Dermis blood vessel endothelial cell (primary cell): ENCODE data around the gene ARAP3. TPM values are rescaled to one million over a fixed set of nuclear protein-coding genes. Genes with fewer than 3 reads are reported as not detected.
A peak's percentile ranks its signal among the peaks of the same experiment; 100 is the strongest.

Source experiments
- DNase-seq: peaks from one replicate; pipeline ENCODE4 v3.0.0; 2010
- total RNA-seq: library from RNA; depleted of rRNA; stranded (reverse); fragments of >200 nt; gene quantifications from 2 replicates; pipeline ENCODE4 v1.2.3, GENCODE V29; 2014

Gene ARAP3
- total RNA-seq, 1 donor from 2014 or later, result 46.1 TPM

DNA sequence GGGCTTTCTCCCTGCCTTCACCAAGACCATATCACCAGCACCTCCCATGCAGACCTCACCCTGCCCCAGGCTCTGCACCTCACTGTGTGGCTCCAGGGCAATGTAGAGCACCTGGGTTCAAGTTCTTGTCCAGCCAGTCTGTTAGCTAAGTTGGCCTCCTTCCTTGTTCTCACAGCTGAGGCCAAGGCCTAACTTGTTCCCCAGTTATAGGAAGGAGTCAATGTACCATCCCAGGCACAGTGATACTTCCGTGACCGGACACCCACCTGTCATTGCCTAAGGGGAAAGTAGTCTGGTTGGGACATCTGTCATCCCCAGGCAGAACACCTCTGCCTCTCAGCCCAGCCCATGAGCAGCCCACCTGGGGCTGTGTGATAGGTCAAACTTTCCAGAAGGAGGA, 14.4 kb upstream of the ARAP3 start:
- no peak for DNase-seq

GRCh38 chr5:141695627-141696215, 13.7 kb upstream of the ARAP3 start:
- DNase-seq, result peak; percentile 75

- DNase-seq, result no peak
Measured at GRCh38 chr5:141694479-141694878, 12.4 kb upstream of the ARAP3 start.

GRCh38 chr5:141692919-141693725, 11.1 kb upstream of the ARAP3 start:
- DNase-seq, result peak; percentile 23

- DNase-seq, result no peak
Measured at GRCh38 chr5:141692533-141692888, 10.5 kb upstream of the ARAP3 start.

DNA sequence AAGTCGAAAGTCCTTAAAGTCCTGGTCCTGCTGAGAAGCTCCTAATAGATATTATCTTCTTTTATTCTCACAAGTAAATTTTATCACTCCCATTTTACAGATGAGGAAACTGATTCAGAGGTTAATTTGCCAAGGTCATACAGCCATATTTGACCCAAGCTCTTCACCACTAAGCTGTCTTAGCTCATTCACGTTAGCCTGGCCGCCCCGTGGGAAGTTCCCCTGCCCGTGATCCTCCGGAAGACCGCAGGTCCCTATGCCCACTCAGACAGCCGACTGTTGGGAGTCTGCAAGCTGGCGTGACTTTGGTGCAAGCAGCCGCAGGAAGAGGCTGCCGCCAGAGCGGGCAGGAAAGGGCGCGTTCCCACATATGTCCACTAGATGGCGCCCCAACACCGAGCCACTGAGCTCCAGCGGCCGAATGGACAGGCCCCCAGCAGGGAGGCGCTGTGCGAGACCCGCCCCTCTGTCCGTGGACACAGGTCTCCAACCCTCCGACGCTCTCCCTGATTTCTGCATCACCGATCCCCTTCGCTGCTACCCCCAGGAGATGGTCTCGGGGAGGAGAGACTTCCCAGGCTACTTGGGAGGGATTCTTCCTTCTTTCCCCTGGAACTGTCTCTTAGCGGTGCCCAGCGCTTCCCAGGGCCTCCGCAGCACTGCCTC, 10.0 kb upstream of the ARAP3 start:
- DNase-seq, result peak; percentile 90

- no peak for DNase-seq
Measured at GRCh38 chr5:141691286-141691866, 9.3 kb upstream of the ARAP3 start.

GRCh38 chr5:141686648-141687416, 4.8 kb upstream of the ARAP3 start:
- DNase-seq, result peak; percentile 19

DNA sequence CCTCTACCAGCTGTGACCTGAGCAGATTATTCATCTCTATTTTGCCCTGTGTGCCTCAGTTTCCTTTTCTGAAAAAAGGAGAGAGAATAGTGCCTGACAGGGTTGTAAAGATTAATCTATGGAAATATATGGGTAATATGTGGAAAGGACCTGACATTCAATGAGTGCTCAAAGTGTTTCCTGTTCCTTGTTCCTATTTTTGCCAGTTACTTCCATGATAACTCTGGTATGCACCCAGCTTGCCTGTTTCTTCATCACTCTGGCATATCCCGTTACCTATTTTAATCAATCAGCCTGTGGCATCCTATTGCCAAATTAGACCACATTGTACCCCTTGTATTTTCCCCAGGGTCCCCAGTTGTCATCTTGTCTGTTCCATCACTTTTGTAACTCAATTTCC, 3.6 kb upstream of the ARAP3 start:
- DNase-seq, result no peak

DNA sequence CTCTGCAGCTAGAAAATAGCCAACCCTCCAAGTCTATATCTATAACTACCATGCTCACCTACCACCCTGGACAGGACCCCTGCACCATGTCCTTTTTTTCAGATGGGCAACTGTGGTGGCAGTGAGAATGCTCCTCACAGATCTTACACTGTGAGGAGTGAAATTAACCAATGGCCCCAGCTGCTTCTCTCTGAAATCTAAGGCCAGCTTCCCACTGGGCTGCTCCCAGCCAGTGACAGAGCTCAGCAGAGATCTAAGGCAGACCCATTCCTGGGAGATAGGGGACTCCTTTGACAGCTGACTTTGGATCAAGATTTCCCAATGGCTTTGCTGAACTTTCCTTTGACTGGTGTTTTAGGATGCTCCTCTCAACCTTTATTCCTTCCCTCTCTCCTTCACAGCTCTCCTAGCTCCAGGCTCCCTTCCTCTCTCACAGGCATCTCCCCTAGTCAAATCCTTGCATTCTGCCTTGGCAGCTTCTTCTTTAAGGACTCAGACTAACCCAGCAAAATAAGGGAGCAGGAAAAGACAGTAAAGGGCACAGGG, 1.6 kb upstream of the ARAP3 start:
- peak; percentile 23 for DNase-seq

DNA sequence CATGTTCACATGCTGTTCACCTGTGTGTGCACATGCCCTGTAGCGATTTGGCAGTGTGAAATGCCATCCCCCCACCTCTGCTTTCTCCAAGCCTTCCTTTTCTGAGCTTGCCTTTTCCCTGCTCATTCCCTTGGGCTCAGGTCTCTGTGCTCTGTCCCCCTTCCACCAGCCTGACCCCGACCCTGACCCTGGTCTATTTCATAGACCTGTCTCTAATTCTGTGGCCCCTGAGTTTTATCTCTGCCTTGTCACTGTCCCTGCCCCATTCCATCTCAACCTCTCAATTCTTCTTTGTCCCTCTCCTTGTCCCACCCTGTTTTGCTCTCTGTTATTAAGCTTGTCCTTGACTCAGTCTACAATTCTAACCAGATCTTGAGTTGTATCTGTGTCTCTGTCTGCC, 735 bp downstream of the ARAP3 start:
- DNase-seq, result no peak

- peak; percentile 99 for DNase-seq
Measured at GRCh38 chr5:141680751-141681201, 1.3 kb downstream of the ARAP3 start.

DNA sequence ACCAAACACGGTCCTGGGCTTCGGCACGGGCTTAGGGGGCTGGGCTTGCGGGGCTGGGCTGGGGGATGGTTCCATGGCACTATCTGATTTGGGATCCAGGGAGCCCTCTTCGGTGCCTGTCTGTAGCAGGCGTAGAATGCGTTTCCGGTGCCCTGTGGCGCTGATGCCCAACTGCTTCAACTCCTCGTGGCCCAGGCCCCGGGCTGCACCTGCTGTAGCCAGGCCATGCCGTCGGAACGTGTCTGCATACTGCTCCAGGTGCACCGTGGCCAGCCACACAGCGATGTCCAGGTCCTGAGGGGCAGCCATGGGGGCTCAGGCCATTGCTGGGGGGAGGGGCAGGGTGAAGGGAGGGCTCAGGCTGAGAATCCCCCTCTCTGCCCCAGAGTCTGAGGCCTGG, 1.9 kb downstream of the ARAP3 start:
- DNase-seq, result peak; percentile 13

DNA sequence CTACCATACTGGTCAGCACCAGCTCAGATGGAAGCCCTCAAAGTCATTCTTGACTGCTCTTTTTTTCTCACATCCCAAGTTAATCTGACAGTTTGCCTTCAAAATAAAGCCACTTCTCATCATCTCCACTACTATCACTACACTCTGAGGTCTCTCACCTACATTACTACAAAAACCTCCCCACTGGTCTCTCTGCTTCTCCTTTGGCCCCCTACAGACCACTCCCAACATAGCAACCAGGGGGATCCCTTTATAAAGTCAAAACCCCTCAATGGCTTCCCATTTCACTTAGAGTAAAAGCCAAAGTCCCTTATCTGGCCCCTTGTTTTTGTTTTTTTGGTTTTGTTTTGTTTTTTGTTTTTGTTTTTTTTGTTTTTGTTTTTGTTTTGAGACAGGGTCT, 4.6 kb downstream of the ARAP3 start:
- peak; percentile 42 for DNase-seq

DNA sequence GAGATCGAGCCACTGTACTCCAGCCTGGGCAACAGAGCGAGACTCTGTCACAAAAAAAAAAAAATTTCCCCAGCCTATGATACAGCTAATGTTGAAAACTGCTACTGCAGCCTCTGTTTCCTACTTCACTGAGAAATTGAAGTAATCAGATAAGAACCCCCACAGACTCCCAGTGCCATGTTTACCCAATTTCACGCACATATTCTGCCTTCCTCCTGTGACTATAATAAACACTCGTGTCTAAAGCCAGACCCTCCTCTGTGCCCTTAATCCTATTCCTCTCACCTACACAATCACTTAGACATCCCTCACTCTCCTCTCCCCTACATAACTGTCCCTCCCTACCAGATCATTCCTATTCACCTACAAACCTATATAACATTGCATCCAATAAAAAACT, 6.4 kb downstream of the ARAP3 start:
- no peak for DNase-seq

- DNase-seq, result no peak
Measured at GRCh38 chr5:141674747-141675146, 7.3 kb downstream of the ARAP3 start.

- DNase-seq, result peak; percentile 31
Measured at GRCh38 chr5:141672841-141673813, 8.9 kb downstream of the ARAP3 start.

DNA sequence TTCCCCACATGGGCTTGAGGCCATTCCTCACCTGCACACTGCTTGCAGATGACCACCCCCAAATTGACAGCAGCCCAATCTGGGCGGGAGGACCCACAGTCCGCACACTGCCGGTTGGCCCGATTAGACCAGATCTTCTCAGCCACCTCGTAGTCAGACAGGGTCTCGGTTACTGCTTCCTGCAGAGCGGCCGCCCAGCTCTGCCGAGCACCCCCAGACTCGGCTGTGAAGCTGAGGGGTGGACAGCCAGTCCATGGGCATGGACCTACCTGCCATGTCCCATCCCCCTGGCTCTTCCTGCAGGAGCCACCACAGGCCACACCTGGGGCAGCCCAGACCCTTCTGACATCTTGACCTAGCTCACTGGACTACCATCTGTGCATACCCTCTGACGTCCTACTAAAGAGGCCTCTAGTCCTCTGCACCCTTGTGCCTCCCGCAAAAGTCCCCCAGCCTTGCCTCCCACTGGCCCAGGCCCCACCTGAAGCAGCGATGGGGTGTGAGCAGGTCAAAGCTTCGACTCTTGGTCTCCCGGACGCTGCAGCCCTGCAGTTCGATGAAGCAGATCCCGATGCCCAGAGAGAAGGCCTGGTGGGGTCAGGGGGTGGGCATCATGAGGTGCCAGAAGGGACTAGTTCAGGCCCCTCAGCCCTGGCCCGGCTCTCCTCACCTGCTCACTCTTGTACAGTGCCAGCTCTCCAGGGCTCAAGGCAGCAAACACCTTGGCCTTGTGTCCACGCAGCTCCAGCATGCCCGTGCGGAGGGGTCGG, 9.8 kb downstream of the ARAP3 start:
- DNase-seq, result no peak

GRCh38 chr5:141669520-141669919, 12.5 kb downstream of the ARAP3 start:
- no peak for DNase-seq

DNA sequence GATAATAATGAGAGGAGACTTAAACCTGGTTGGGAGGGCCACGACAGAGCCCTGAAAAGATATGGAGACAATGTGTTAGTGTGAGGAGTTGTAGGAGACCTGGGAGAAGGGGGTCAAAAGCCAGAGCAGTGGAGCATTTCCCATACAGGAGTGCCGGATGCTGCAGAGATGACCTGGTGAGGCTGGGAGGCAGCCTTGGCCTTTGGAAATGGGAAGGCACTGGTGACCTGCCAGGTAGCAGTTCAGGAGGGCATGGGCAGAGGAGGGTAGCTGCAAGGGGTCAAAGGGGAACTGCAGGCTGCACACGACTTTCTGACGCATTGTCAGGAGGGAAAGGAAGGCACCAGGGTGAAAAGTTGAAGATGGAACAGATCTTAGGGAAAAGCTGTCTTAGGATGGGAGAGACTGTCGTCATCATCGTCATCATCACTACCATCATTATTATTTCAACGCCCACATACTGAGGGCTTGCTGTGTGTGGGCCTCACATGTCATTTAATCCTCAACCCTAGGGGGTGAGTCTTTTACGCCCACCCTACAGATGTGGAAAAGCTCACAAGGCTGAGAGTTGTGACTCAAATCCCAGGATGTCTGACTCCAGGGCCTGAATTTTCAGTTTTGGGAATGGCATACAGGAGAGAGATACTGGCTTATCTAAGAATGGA, 13.3 kb downstream of the ARAP3 start:
- no peak for DNase-seq
